RWPE2 (cell line): ENCODE results near the gene SULF2.

Experiments used
- ATAC-seq: fragments of 200-7000 bp; cut with Tn5 transposase; 3 replicates; pipeline ENCODE4 v1.9.1; 2021; ENCODE audit warnings: low read depth
- DNase-seq: peaks from one replicate; pipeline ENCODE4 v3.0.0-alpha.2; 2020; ENCODE audit warnings: low spot score
- H3K27ac ChIP-seq: fragments of 450-650 bp; 2 replicates; pipeline ENCODE4 v1.5.1; 2017; ENCODE audit warnings: mild to moderate bottlenecking; ENCODE audit not compliant: poor library complexity, severe bottlenecking
- H3K27me3 ChIP-seq: fragments of 250-450 bp; sonication (Bioruptor Pico); 2 replicates; pipeline ENCODE4 v1.5.1; 2021; ENCODE audit warnings: mild to moderate bottlenecking, moderate library complexity; ENCODE audit not compliant: insufficient read depth, poor library complexity, severe bottlenecking
- H3K36me3 ChIP-seq: fragments of 250-450 bp; sonication (Bioruptor Pico); 2 replicates; pipeline ENCODE4 v1.5.1; 2020; ENCODE audit warnings: low read depth, mild to moderate bottlenecking, moderate library complexity
- H3K4me1 ChIP-seq: fragments of 250-450 bp; sonication (Bioruptor Pico); 2 replicates; pipeline ENCODE4 v1.5.1; 2021; ENCODE audit warnings: mild to moderate bottlenecking, moderate library complexity; ENCODE audit not compliant: insufficient read depth, poor library complexity, severe bottlenecking
- H3K4me3 ChIP-seq: fragments of 250-450 bp; sonication (Bioruptor Pico); 2 replicates; pipeline ENCODE4 v1.5.1; 2021; ENCODE audit warnings: mild to moderate bottlenecking, moderate library complexity; ENCODE audit not compliant: severe bottlenecking
- H3K9me3 ChIP-seq: fragments of 250-450 bp; sonication (Bioruptor Pico); 2 replicates; pipeline ENCODE4 v1.5.1; 2021; ENCODE audit warnings: mild to moderate bottlenecking, moderate library complexity; ENCODE audit not compliant: severe bottlenecking
- CTCF ChIP-seq: fragments of 450-650 bp; IDR thresholded peaks from one replicate; pipeline ENCODE4 v1.5.1; 2017; ENCODE audit warnings: mild to moderate bottlenecking, moderate library complexity; ENCODE audit not compliant: poor library complexity, severe bottlenecking

SULF2 gene

GRCh38 chr20:47711046-47711752 is 74.1 kb downstream of the SULF2 start:
- H3K9me3 ChIP-seq: no peaks in the 10 kb centered on the region
- ATAC-seq (no peak), DNase-seq (no peak)
- no peaks in the 10 kb centered on the region for H3K4me1 ChIP-seq
- no peak for TF ChIP-seq CTCF
- H3K27me3 ChIP-seq: no peaks in the 10 kb centered on the region
- H3K4me3 ChIP-seq: no peak overlapping the region
- peaks cover 25% of the 10 kb centered on the region for H3K36me3 ChIP-seq
- H3K27ac ChIP-seq: no peak overlapping the region

- TF ChIP-seq CTCF: no peak
- H3K36me3 ChIP-seq: peaks cover 23% of the 10 kb centered on the region
- no peak for DNase-seq
- H3K9me3 ChIP-seq: no peaks in the 10 kb centered on the region
- H3K4me3 ChIP-seq: no peak overlapping the region
- no peak for ATAC-seq
- H3K4me1 ChIP-seq: no peaks in the 10 kb centered on the region
- no peaks in the 10 kb centered on the region for H3K27me3 ChIP-seq
- H3K27ac ChIP-seq: no peak overlapping the region
Observed at GRCh38 chr20:47710665-47711045, 74.6 kb downstream of the SULF2 start.

GRCh38 chr20:47708953-47709833 is 76.1 kb downstream of the SULF2 start:
- TF ChIP-seq CTCF: no peak
- peaks cover 5% of the 10 kb centered on the region for H3K4me1 ChIP-seq
- no peak overlapping the region for H3K27ac ChIP-seq
- DNase-seq (no peak), ATAC-seq (no peak)
- peaks cover 22% of the 10 kb centered on the region for H3K36me3 ChIP-seq
- no peak overlapping the region for H3K4me3 ChIP-seq
- no peaks in the 10 kb centered on the region for H3K27me3 ChIP-seq
- H3K9me3 ChIP-seq: no peaks in the 10 kb centered on the region

GRCh38 chr20:47708140-47708807 is 77.0 kb downstream of the SULF2 start:
- DNase-seq: no peak
- Histone ChIP-seq H3K4me3 (no peak overlapping the region), H3K4me1 (peaks cover 5% of the 10 kb centered on the region), H3K36me3 (peaks cover 20% of the 10 kb centered on the region), H3K9me3 (no peaks in the 10 kb centered on the region), H3K27me3 (no peaks in the 10 kb centered on the region), H3K27ac (no peak overlapping the region)
- ATAC-seq: no peak
- TF ChIP-seq CTCF: no peak
